Measurements from ENCODE around the gene ABCC5.

The ABCC5 gene

GRCh38 chr3:183958226-183958625 lies 59.5 kb downstream of the ABCC5 start:
- peaks cover 53% of the 10 kb centered on the region for H3K36me3 Mint-ChIP-seq (ENCODE audit: low read depth)
- H3K27me3 Mint-ChIP-seq (ENCODE audit: low read depth) = no peaks in the 10 kb centered on the region
- no peak overlapping the region for H3K27ac Mint-ChIP-seq
- no peaks in the 10 kb centered on the region for H3K4me1 Mint-ChIP-seq
- no peak overlapping the region for H3K4me3 Mint-ChIP-seq
- H3K9me3 Mint-ChIP-seq = no peaks in the 10 kb centered on the region
- no peak for TF ChIP-seq CTCF (IDR thresholded peaks at IDR 0.05; ENCODE audit: unreplicated experiment in 3 of 3)

GRCh38 chr3:183954875-183955274 lies 62.8 kb downstream of the ABCC5 start:
- no peak for TF ChIP-seq CTCF (IDR thresholded peaks at IDR 0.05; ENCODE audit: unreplicated experiment in 3 of 3)
- H3K27ac Mint-ChIP-seq = no peak overlapping the region
- no peaks in the 10 kb centered on the region for H3K27me3 Mint-ChIP-seq (ENCODE audit: low read depth)
- H3K36me3 Mint-ChIP-seq (ENCODE audit: low read depth) = peaks cover 61% of the 10 kb centered on the region
- H3K4me3 Mint-ChIP-seq = no peak overlapping the region
- H3K9me3 Mint-ChIP-seq = no peaks in the 10 kb centered on the region
- no peaks in the 10 kb centered on the region for H3K4me1 Mint-ChIP-seq

- H3K27ac Mint-ChIP-seq = no peak overlapping the region
- H3K9me3 Mint-ChIP-seq = no peaks in the 10 kb centered on the region
- no peaks in the 10 kb centered on the region for H3K27me3 Mint-ChIP-seq (ENCODE audit: low read depth)
- peaks cover 59% of the 10 kb centered on the region for H3K36me3 Mint-ChIP-seq (ENCODE audit: low read depth)
- TF ChIP-seq CTCF (IDR thresholded peaks at IDR 0.05; ENCODE audit: unreplicated experiment in 3 of 3) = no peak
- no peaks in the 10 kb centered on the region for H3K4me1 Mint-ChIP-seq
- no peak overlapping the region for H3K4me3 Mint-ChIP-seq
Measured at GRCh38 chr3:183953471-183954070, 64.1 kb downstream of the ABCC5 start.

- no peak for TF ChIP-seq CTCF (IDR thresholded peaks at IDR 0.05; ENCODE audit: unreplicated experiment in 3 of 3)
- no peaks in the 10 kb centered on the region for H3K27me3 Mint-ChIP-seq (ENCODE audit: low read depth)
- H3K9me3 Mint-ChIP-seq = no peaks in the 10 kb centered on the region
- no peak overlapping the region for H3K27ac Mint-ChIP-seq
- peaks cover 67% of the 10 kb centered on the region for H3K36me3 Mint-ChIP-seq (ENCODE audit: low read depth)
- H3K4me3 Mint-ChIP-seq = no peak overlapping the region
- H3K4me1 Mint-ChIP-seq = no peaks in the 10 kb centered on the region
Measured at GRCh38 chr3:183951459-183951858, 66.2 kb downstream of the ABCC5 start.

GRCh38 chr3:183949690-183950089 lies 68.0 kb downstream of the ABCC5 start:
- H3K36me3 Mint-ChIP-seq (ENCODE audit: low read depth) = peaks cover 70% of the 10 kb centered on the region
- no peak overlapping the region for H3K27ac Mint-ChIP-seq

More at GRCh38 chr3:183949690-183950089, 68.0 kb downstream of the ABCC5 start:
- Mint-ChIP-seq H3K27me3 (ENCODE audit: low read depth) (no peaks in the 10 kb centered on the region), H3K4me3 (no peak overlapping the region), H3K9me3 (no peaks in the 10 kb centered on the region), H3K4me1 (no peaks in the 10 kb centered on the region)
- TF ChIP-seq CTCF (IDR thresholded peaks at IDR 0.05; ENCODE audit: unreplicated experiment in 3 of 3) = no peak
